HUDEP-2 (cell line): ENCODE measurements around the gene TAS2R60.
"Not testable (repeated sequence)": the region's sequence is repeated elsewhere in the genome, so short reads cannot be mapped to it uniquely, and the experiment has no call there.

Experiments
- DNase-seq, 76 experiments: peaks; one replicate each; lab custom pipeline; 2025; ENCODE audit not compliant: unreplicated experiment in 76 of 76; lab: John Stamatoyannopoulos, UW

TAS2R60 gene, protein sequence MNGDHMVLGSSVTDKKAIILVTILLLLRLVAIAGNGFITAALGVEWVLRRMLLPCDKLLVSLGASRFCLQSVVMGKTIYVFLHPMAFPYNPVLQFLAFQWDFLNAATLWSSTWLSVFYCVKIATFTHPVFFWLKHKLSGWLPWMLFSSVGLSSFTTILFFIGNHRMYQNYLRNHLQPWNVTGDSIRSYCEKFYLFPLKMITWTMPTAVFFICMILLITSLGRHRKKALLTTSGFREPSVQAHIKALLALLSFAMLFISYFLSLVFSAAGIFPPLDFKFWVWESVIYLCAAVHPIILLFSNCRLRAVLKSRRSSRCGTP

DNA sequence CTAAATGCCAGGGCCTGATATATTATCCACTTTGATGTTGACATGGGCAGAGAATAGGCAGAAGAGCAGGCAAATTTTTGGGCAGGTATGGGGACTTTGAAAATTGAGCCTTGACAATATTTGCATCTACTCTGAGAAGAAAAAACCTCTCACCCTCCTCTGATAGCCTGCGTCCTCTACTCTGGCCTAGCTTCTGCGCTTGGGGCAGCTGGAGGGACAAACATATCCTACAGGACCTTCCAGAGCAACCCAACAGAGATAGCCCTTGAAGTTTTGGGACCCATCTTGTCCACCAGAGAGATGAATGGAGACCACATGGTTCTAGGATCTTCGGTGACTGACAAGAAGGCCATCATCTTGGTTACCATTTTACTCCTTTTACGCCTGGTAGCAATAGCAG, at the start of gene TAS2R60:
Gene TAS2R60 (plus strand): TSS at position 301 of the 400 bp plus-strand sequence. CDS start 0 bp downstream, at position 301.
- no peak for DNase-seq

DNA sequence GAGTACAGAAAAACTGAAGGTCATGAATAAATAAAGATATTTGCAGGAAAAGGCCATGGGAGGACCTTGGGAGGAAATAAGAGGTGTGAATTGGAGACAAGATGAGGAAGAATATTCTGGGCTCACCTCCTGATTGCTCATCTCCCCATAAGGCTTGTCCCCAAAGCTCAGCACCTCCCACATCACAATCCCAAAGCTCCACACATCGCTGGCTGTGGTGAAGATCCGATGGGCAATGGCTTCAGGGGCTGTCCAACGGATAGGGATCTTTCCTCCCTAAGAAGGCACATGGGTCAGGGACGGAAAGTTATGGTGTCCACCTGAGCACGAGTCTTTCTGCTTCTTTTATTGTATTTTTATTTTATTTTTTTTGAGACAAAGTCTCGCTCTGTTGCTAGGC, 49.2 kb upstream of the TAS2R60 start:
- DNase-seq = no peak

GRCh38 chr7:143394777-143395176, 48.5 kb upstream of the TAS2R60 start:
- no peak for DNase-seq

DNA sequence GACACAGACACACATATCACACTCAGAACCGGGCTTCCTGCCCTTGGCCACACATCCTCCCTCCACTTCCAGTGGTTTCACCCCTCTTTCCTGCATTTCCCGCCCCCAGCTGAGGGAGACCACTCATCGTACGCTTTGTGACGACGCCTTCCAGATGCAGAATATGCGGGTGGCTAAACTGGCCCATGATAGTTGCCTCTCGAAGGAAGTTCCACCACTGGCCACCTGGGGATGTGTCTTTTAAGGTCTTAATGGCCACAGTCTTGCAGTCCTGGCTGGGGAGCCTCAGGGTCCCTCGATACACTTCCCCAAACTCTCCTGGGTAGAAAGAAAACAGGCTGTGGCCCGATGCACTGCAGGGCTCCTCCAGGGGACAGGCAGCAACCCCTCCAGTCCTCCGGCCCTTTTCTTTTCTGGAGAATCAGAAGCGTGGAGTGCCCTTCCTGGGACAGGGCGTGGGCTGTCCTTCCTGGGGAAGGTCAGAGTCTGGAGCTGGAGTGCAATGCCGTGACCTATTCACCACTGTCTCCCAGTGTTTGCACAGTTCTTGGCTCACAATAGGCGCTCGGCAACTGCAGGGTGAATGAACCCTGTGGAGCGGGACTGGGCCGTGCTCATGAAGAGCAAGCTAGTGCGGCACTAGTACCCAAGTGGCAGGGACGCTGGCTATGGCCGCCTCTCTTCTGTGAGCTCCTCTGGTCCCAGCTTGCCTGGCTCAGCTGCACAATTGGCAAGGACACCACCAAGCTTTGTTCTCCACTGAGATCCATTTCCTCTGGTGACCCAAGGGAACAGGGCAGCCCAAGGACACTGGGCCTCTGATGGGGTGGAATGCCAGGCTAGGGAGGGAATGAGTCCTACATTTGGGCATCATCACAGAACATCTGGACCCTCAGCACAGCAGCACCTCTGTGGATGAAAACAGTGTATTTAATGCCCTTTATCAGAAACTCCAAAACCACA, 47.8 kb upstream of the TAS2R60 start:
- no peak for DNase-seq

DNA sequence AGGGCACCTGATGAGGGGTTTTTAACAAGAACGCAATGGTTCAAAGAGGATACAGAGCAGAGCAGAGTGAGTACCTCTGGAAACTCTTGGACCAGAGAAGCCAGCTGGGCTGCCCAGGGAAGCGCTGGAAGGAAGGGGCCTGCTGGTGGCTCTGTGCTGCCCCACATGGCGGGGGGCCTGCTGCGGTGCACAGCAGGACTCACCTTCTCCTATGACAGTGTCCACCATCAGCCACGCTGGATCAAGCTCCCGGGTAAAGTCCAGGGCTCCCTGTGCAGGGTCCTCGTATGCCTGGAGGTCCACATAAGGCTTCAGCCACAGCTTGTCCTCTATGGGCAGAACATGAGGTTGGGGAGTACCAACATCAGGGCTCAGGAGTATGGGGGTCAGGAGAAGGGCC, 47.1 kb upstream of the TAS2R60 start:
- no peak for DNase-seq

DNA sequence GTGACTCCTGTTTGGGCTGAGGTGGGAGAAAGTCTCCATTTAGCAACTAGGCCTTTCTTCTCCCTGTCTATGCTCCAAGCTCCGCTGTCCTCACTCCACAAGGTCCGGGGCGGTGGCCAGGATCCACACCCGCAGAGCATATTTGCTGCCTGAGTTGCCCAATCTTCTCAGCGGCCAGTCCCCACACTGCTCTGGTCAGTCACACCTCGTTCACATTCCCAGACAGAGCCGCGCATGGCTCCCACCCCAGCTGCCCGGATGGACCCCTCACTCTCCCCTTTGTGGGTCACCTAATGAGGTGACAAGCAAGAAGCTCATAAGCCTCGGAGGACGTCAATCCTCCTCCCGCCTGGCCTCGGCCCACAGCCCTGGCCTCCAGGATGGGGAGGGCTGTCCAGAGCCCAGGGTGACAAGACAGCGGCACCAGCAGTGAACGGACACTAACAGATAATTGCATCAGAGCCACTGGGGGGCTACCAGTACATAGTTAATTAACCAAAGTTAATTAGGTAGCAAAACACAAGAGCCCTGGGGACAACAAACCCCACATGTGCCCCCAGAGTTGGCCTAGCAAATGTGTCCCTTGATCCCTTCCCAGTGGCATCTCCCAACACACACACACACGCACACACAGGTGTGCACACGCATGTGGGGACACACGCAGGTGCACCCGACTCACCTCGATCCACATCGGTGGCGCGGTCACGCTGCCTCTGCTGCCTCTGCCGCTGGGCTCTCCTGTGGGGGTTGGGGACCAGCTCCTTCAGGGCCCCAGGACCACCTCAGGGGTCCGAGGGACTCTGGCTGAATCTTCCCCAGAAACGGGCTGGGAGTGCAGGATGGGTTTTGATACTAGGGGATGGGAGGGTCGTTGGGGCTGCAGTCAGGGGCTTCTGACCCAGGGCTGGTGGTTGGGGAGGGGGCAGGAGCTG, 46.4 kb upstream of the TAS2R60 start:
- no peak for DNase-seq

GRCh38 chr7:143397710-143398530, 45.3 kb upstream of the TAS2R60 start:
- no peak for DNase-seq

DNA sequence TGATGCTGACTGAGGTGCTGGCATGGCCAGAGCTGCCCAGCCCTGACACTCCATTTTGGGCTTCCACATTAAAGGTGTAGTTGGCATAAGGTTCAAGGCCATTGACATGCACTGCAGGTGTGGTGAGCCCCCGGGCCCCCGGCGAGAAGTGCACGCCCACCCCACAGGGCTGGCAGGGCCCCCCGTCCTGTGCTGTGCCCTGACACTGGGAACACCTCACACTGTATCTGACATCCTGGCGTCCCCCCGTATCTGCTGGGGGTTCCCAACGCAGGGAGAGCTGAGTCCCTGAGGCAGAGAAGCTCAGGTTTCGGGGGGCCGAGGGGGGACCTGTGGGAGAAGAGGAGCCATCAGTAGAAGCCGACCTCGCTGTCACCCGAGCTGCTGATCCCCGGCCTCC, 44.6 kb upstream of the TAS2R60 start:
- DNase-seq = no peak

- no peak for DNase-seq
These were observed 44.1 kb upstream of the TAS2R60 start for GRCh38 chr7:143399151-143399550.

DNA sequence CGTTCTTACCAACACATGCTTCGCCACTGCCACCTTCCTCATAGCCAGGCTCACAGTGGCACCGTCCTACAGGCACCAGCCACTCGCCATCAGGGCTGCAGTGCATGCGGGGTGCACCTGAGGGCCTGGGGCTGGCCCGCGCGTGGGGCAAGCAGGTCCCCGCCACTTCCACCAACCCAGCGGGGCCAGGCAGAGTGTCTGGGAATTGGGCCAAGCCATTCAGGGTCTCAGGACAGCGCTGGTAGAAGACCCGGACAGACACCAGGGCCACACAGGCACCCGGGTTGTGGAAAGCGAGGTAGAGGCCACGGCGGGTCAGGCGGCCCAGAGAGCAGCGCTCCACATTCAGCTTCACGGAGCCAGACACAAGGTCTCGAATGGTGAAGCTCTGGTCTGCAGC, 43.6 kb upstream of the TAS2R60 start:
- DNase-seq = no peak

GRCh38 chr7:143401265-143401664, 42.0 kb upstream of the TAS2R60 start:
- DNase-seq = no peak

DNA sequence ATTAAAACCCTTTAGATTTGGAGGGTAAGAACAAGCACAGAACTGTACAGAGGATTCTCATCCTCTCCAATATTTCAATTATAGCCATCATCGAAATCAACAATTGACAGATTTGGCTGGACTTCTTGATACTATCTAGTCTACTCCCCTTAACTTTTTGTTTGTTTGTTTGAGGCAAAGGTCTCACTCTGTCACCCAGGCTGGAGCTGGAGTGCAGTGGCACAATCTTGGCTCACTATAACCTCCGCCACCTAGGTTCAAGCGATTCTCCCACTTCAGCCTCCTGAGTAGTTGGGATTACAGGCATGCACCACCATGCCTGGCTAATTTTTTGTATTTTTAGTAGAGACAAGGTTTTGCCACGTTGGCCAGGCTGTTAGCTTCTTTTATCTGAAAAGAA, 41.0 kb upstream of the TAS2R60 start:
- DNase-seq = not testable (repeated sequence)

- DNase-seq = no peak
These were observed 37.9 kb upstream of the TAS2R60 start for GRCh38 chr7:143405173-143406001.

- no peak for DNase-seq
These were observed 37.3 kb upstream of the TAS2R60 start for GRCh38 chr7:143406002-143406357.

DNA sequence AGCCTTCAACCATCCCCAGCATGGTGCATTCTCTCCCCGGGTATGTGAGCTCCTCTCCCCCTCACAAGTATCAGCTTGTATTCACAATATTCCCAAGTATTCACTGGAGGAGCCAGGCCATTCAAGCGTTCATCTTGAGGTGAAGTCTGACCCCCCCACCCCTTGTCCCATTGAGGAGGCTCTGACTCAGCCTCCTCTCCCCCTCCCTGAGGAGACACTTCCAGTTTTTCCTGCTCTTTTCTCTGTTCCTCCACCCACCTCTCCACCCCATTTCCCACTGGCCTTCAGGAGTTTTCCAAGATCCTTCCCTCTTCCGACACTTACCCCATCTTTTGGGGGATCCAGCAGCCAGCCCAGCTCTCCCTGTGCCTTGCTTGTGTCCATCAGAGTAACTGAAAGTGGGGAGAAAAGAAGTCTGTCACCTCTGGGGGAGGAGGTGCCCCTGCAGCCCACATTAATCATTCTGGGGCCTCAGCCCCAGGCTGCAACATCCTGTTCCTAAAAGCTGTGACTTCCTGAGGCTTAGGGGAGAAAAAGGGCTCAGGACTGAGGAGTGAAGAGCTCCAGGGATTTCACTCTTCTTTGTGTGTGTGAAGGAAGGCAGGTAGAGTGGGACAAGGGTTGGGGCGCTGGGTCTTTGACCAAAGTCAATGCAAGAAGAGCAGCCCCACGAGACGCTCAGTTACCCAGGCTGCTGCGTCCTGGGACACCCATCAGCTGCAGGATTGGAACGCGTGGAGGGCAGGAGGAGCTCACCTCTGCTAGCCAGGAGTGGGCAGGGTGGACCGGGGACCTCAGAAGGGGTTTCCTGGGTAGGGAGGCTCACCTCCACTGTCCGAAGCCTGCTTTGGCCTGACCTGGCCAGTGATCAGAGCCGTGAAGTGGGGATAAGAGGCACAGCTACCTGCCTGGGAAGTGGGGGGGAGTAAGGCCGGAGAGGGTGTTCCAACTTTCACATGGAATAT, 35.7 kb upstream of the TAS2R60 start:
- DNase-seq = no peak

GRCh38 chr7:143408252-143408685, 35.0 kb upstream of the TAS2R60 start:
- DNase-seq = no peak

GRCh38 chr7:143408686-143409561, 34.3 kb upstream of the TAS2R60 start, which contains the start of gene EPHA1:
Gene EPHA1 (minus strand): TSS chr7:143408856. CDS start chr7:143408805, 51 bp downstream.
- DNase-seq = peak in 1 of 76 experiments; percentile 11
